GM21737 (cell line): ENCODE results near the gene VN1R5.
"Not testable (repeated sequence)": the region's sequence is repeated elsewhere in the genome, so short reads cannot be mapped to it uniquely, and the experiment has no call there.

ENCODE experiments used
- ATAC-seq: cut with Tn5 transposase; IDR thresholded peaks from one replicate; pipeline ENCODE4 v1.9.1; 2021; ENCODE audit warnings: mild to moderate bottlenecking, moderate library complexity; ENCODE audit not compliant: unreplicated experiment

VN1R5 gene

GRCh38 chr1:247270003-247270402 lies 14.1 kb downstream of the VN1R5 start:
- no peak for ATAC-seq

- ATAC-seq: no peak
These were observed 17.1 kb downstream of the VN1R5 start for GRCh38 chr1:247273013-247273412.

- no peak for ATAC-seq
These were observed 18.9 kb downstream of the VN1R5 start for GRCh38 chr1:247274605-247275256.

- ATAC-seq: no peak
These were observed 21.3 kb downstream of the VN1R5 start for GRCh38 chr1:247277191-247277590.

- no peak for ATAC-seq
These were observed 25.2 kb downstream of the VN1R5 start for GRCh38 chr1:247281001-247281574.

GRCh38 chr1:247286134-247286670 lies 30.3 kb downstream of the VN1R5 start:
- no peak for ATAC-seq

GRCh38 chr1:247287460-247287859 lies 31.6 kb downstream of the VN1R5 start:
- no peak for ATAC-seq

GRCh38 chr1:247288341-247288740 lies 32.5 kb downstream of the VN1R5 start:
- ATAC-seq: no peak

- not testable (repeated sequence) for ATAC-seq
These were observed 33.5 kb downstream of the VN1R5 start for GRCh38 chr1:247289274-247289892.

GRCh38 chr1:247290576-247290975 lies 34.7 kb downstream of the VN1R5 start:
- ATAC-seq: no peak

GRCh38 chr1:247291161-247291560 lies 35.3 kb downstream of the VN1R5 start:
- no peak for ATAC-seq

GRCh38 chr1:247291833-247292561 lies 36.1 kb downstream of the VN1R5 start:
- ATAC-seq: no peak

- ATAC-seq: no peak
These were observed 37.2 kb downstream of the VN1R5 start for GRCh38 chr1:247293047-247293446.

- ATAC-seq: no peak
These were observed 38.4 kb downstream of the VN1R5 start for GRCh38 chr1:247294282-247294681.

- ATAC-seq: no peak
These were observed 39.4 kb downstream of the VN1R5 start for GRCh38 chr1:247295274-247295684.

GRCh38 chr1:247295746-247296145 lies 39.9 kb downstream of the VN1R5 start:
- ATAC-seq: no peak

- ATAC-seq: no peak
These were observed 40.8 kb downstream of the VN1R5 start for GRCh38 chr1:247296599-247297180.

GRCh38 chr1:247297263-247298123 lies 41.6 kb downstream of the VN1R5 start:
- no peak for ATAC-seq

- no peak for ATAC-seq
These were observed 42.2 kb downstream of the VN1R5 start for GRCh38 chr1:247298124-247298481.

- no peak for ATAC-seq
These were observed 42.8 kb downstream of the VN1R5 start for GRCh38 chr1:247298701-247299100.
